ENCODE data around the gene ATP9B.
A peak's percentile ranks its signal among the peaks of the same experiment; 100 is the strongest.

Gene ATP9B

GRCh38 chr18:79406708-79407107, 337.5 kb downstream of the ATP9B start:
- Histone ChIP-seq H3K9me3 (ENCODE audit: control insufficient read depth in 2 of 2, low read length in 2 of 2) (no peaks in the 10 kb centered on the region), H3K4me3 (ENCODE audit: low read length in 2 of 2) (no peak overlapping the region), H3K36me3 (ENCODE audit: control insufficient read depth in 2 of 2, insufficient read depth in 2 of 2, low read length in 2 of 2) (peaks cover 0 to 4% of the 10 kb centered on the region in 2 donors), H3K27me3 (ENCODE audit: control insufficient read depth in 2 of 2, insufficient read depth in 2 of 2, low read length in 2 of 2) (peaks cover 0 to 7% of the 10 kb centered on the region in 2 donors), H3K9ac (ENCODE audit: low read depth in 1 of 2, low read length in 2 of 2) (no peak overlapping the region), H3K27ac (ENCODE audit: low read depth in 2 of 2, low read length in 2 of 2) (peak overlapping the region in 1 of 2 donors; percentile 78), H3K4me1 (ENCODE audit: control insufficient read depth in 2 of 2, insufficient read depth in 2 of 2, low read length in 2 of 2) (peaks cover 7 to 12% of the 10 kb centered on the region in 2 donors)

GRCh38 chr18:79409313-79409712, 340.1 kb downstream of the ATP9B start:
- H3K36me3 ChIP-seq (ENCODE audit: control insufficient read depth in 2 of 2, insufficient read depth in 2 of 2, low read length in 2 of 2): peaks cover 0 to 6% of the 10 kb centered on the region in 2 donors
- H3K27ac ChIP-seq (ENCODE audit: low read depth in 2 of 2, low read length in 2 of 2): no peak overlapping the region
- H3K4me3 ChIP-seq (ENCODE audit: low read length in 2 of 2): no peak overlapping the region
- peaks cover 3 to 5% of the 10 kb centered on the region in 2 donors for H3K4me1 ChIP-seq (ENCODE audit: control insufficient read depth in 2 of 2, insufficient read depth in 2 of 2, low read length in 2 of 2)
- H3K27me3 ChIP-seq (ENCODE audit: control insufficient read depth in 2 of 2, insufficient read depth in 2 of 2, low read length in 2 of 2): peaks cover 0 to 1% of the 10 kb centered on the region in 2 donors
- no peak overlapping the region for H3K9ac ChIP-seq (ENCODE audit: low read depth in 1 of 2, low read length in 2 of 2)
- no peaks in the 10 kb centered on the region for H3K9me3 ChIP-seq (ENCODE audit: control insufficient read depth in 2 of 2, low read length in 2 of 2)

GRCh38 chr18:79410171-79410641, 341.0 kb downstream of the ATP9B start:
- H3K27me3 ChIP-seq (ENCODE audit: control insufficient read depth in 2 of 2, insufficient read depth in 2 of 2, low read length in 2 of 2): no peaks in the 10 kb centered on the region
- no peaks in the 10 kb centered on the region for H3K9me3 ChIP-seq (ENCODE audit: control insufficient read depth in 2 of 2, low read length in 2 of 2)
- no peak overlapping the region for H3K4me3 ChIP-seq (ENCODE audit: low read length in 2 of 2)
- no peak overlapping the region for H3K27ac ChIP-seq (ENCODE audit: low read depth in 2 of 2, low read length in 2 of 2)
- peaks cover 0 to 6% of the 10 kb centered on the region in 2 donors for H3K36me3 ChIP-seq (ENCODE audit: control insufficient read depth in 2 of 2, insufficient read depth in 2 of 2, low read length in 2 of 2)
- peaks cover 0 to 3% of the 10 kb centered on the region in 2 donors for H3K4me1 ChIP-seq (ENCODE audit: control insufficient read depth in 2 of 2, insufficient read depth in 2 of 2, low read length in 2 of 2)
- no peak overlapping the region for H3K9ac ChIP-seq (ENCODE audit: low read depth in 1 of 2, low read length in 2 of 2)

GRCh38 chr18:79410731-79411613, 341.8 kb downstream of the ATP9B start:
- Histone ChIP-seq H3K4me3 (ENCODE audit: low read length in 2 of 2) (no peak overlapping the region), H3K27ac (ENCODE audit: low read depth in 2 of 2, low read length in 2 of 2) (no peak overlapping the region), H3K36me3 (ENCODE audit: control insufficient read depth in 2 of 2, insufficient read depth in 2 of 2, low read length in 2 of 2) (peaks cover 0 to 6% of the 10 kb centered on the region in 2 donors), H3K4me1 (ENCODE audit: control insufficient read depth in 2 of 2, insufficient read depth in 2 of 2, low read length in 2 of 2) (no peaks in the 10 kb centered on the region), H3K9ac (ENCODE audit: low read depth in 1 of 2, low read length in 2 of 2) (no peak overlapping the region), H3K9me3 (ENCODE audit: control insufficient read depth in 2 of 2, low read length in 2 of 2) (no peaks in the 10 kb centered on the region), H3K27me3 (ENCODE audit: control insufficient read depth in 2 of 2, insufficient read depth in 2 of 2, low read length in 2 of 2) (no peaks in the 10 kb centered on the region)

GRCh38 chr18:79411614-79412526, 342.7 kb downstream of the ATP9B start:
- H3K36me3 ChIP-seq (ENCODE audit: control insufficient read depth in 2 of 2, insufficient read depth in 2 of 2, low read length in 2 of 2): peaks cover 0 to 6% of the 10 kb centered on the region in 2 donors
- no peaks in the 10 kb centered on the region for H3K9me3 ChIP-seq (ENCODE audit: control insufficient read depth in 2 of 2, low read length in 2 of 2)
- no peaks in the 10 kb centered on the region for H3K27me3 ChIP-seq (ENCODE audit: control insufficient read depth in 2 of 2, insufficient read depth in 2 of 2, low read length in 2 of 2)
- H3K9ac ChIP-seq (ENCODE audit: low read depth in 1 of 2, low read length in 2 of 2): no peak overlapping the region
- H3K4me1 ChIP-seq (ENCODE audit: control insufficient read depth in 2 of 2, insufficient read depth in 2 of 2, low read length in 2 of 2): no peaks in the 10 kb centered on the region
- no peak overlapping the region for H3K27ac ChIP-seq (ENCODE audit: low read depth in 2 of 2, low read length in 2 of 2)
- no peak overlapping the region for H3K4me3 ChIP-seq (ENCODE audit: low read length in 2 of 2)

GRCh38 chr18:79413025-79413424, 343.8 kb downstream of the ATP9B start:
- H3K27ac ChIP-seq (ENCODE audit: low read depth in 2 of 2, low read length in 2 of 2): no peak overlapping the region
- H3K4me3 ChIP-seq (ENCODE audit: low read length in 2 of 2): no peak overlapping the region
- H3K4me1 ChIP-seq (ENCODE audit: control insufficient read depth in 2 of 2, insufficient read depth in 2 of 2, low read length in 2 of 2): no peaks in the 10 kb centered on the region
- no peak overlapping the region for H3K9ac ChIP-seq (ENCODE audit: low read depth in 1 of 2, low read length in 2 of 2)
- H3K27me3 ChIP-seq (ENCODE audit: control insufficient read depth in 2 of 2, insufficient read depth in 2 of 2, low read length in 2 of 2): no peaks in the 10 kb centered on the region
- H3K36me3 ChIP-seq (ENCODE audit: control insufficient read depth in 2 of 2, insufficient read depth in 2 of 2, low read length in 2 of 2): peaks cover 0 to 6% of the 10 kb centered on the region in 2 donors
- H3K9me3 ChIP-seq (ENCODE audit: control insufficient read depth in 2 of 2, low read length in 2 of 2): no peaks in the 10 kb centered on the region

GRCh38 chr18:79413426-79413825, 344.2 kb downstream of the ATP9B start:
- no peaks in the 10 kb centered on the region for H3K9me3 ChIP-seq (ENCODE audit: control insufficient read depth in 2 of 2, low read length in 2 of 2)
- H3K27ac ChIP-seq (ENCODE audit: low read depth in 2 of 2, low read length in 2 of 2): no peak overlapping the region
- no peak overlapping the region for H3K9ac ChIP-seq (ENCODE audit: low read depth in 1 of 2, low read length in 2 of 2)
- H3K4me1 ChIP-seq (ENCODE audit: control insufficient read depth in 2 of 2, insufficient read depth in 2 of 2, low read length in 2 of 2): no peaks in the 10 kb centered on the region
- peaks cover 0 to 6% of the 10 kb centered on the region in 2 donors for H3K36me3 ChIP-seq (ENCODE audit: control insufficient read depth in 2 of 2, insufficient read depth in 2 of 2, low read length in 2 of 2)
- no peaks in the 10 kb centered on the region for H3K27me3 ChIP-seq (ENCODE audit: control insufficient read depth in 2 of 2, insufficient read depth in 2 of 2, low read length in 2 of 2)
- no peak overlapping the region for H3K4me3 ChIP-seq (ENCODE audit: low read length in 2 of 2)

- Histone ChIP-seq H3K27me3 (ENCODE audit: control insufficient read depth in 2 of 2, insufficient read depth in 2 of 2, low read length in 2 of 2) (no peaks in the 10 kb centered on the region), H3K36me3 (ENCODE audit: control insufficient read depth in 2 of 2, insufficient read depth in 2 of 2, low read length in 2 of 2) (peaks cover 0 to 6% of the 10 kb centered on the region in 2 donors), H3K4me3 (ENCODE audit: low read length in 2 of 2) (no peak overlapping the region), H3K4me1 (ENCODE audit: control insufficient read depth in 2 of 2, insufficient read depth in 2 of 2, low read length in 2 of 2) (no peaks in the 10 kb centered on the region), H3K27ac (ENCODE audit: low read depth in 2 of 2, low read length in 2 of 2) (no peak overlapping the region), H3K9me3 (ENCODE audit: control insufficient read depth in 2 of 2, low read length in 2 of 2) (no peaks in the 10 kb centered on the region), H3K9ac (ENCODE audit: low read depth in 1 of 2, low read length in 2 of 2) (no peak overlapping the region)
Observed at GRCh38 chr18:79413901-79414300, 344.7 kb downstream of the ATP9B start.

- Histone ChIP-seq H3K4me3 (ENCODE audit: low read length in 2 of 2) (no peak overlapping the region), H3K9ac (ENCODE audit: low read depth in 1 of 2, low read length in 2 of 2) (no peak overlapping the region), H3K36me3 (ENCODE audit: control insufficient read depth in 2 of 2, insufficient read depth in 2 of 2, low read length in 2 of 2) (peaks cover 0 to 9% of the 10 kb centered on the region in 2 donors)
Observed at GRCh38 chr18:79416022-79416676, 347.0 kb downstream of the ATP9B start.

More at GRCh38 chr18:79416022-79416676, 347.0 kb downstream of the ATP9B start:
- Histone ChIP-seq H3K27ac (ENCODE audit: low read depth in 2 of 2, low read length in 2 of 2) (no peak overlapping the region), H3K27me3 (ENCODE audit: control insufficient read depth in 2 of 2, insufficient read depth in 2 of 2, low read length in 2 of 2) (no peaks in the 10 kb centered on the region), H3K9me3 (ENCODE audit: control insufficient read depth in 2 of 2, low read length in 2 of 2) (no peaks in the 10 kb centered on the region), H3K4me1 (ENCODE audit: control insufficient read depth in 2 of 2, insufficient read depth in 2 of 2, low read length in 2 of 2) (no peaks in the 10 kb centered on the region)

Measured in mucosa of rectum (tissue), 2 donors.